Hematopoietic multipotent progenitor cell treated with erythropoietin and hydrocortisone succinate and interleukin-3 and kit ligand, for 6 days (in vitro differentiated cells): ENCODE measurements around the gene REPS2.
"Not testable (repeated sequence)": the region's sequence is repeated elsewhere in the genome, so short reads cannot be mapped to it uniquely, and the experiment has no call there.

ENCODE experiments used
- DNase-seq: peaks from one replicate; pipeline ENCODE4 v3.0.0-alpha.2; 2015

The REPS2 gene

GRCh38 chrX:16946361-16946964 is at the start of gene REPS2:
Gene REPS2, plus strand, starts transcription at chrX:16946658. Its CDS starts 204 bp downstream, at chrX:16946862.
- DNase-seq, result peak; percentile 87

DNA sequence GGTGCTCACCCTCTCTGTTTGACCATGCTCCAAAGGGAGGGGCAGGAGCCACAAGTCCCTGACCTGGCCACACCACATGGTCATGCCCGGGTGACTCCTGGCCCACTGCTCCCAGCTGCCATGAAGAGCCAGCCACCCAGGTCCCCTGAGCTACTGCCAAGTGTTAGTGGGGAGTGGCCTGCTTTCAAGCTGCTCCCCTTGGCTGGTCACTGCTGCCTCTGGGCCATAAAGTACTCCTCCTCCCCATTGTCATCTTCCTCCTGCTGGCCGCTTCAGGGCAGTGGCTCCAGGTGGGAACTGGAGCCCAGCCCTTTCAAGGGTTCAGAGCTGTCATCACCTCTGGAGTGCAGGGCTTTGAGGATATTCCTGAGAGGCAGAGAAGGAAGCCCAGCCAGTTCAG is 49.0 kb upstream of the REPS2 start:
- no peak for DNase-seq

DNA sequence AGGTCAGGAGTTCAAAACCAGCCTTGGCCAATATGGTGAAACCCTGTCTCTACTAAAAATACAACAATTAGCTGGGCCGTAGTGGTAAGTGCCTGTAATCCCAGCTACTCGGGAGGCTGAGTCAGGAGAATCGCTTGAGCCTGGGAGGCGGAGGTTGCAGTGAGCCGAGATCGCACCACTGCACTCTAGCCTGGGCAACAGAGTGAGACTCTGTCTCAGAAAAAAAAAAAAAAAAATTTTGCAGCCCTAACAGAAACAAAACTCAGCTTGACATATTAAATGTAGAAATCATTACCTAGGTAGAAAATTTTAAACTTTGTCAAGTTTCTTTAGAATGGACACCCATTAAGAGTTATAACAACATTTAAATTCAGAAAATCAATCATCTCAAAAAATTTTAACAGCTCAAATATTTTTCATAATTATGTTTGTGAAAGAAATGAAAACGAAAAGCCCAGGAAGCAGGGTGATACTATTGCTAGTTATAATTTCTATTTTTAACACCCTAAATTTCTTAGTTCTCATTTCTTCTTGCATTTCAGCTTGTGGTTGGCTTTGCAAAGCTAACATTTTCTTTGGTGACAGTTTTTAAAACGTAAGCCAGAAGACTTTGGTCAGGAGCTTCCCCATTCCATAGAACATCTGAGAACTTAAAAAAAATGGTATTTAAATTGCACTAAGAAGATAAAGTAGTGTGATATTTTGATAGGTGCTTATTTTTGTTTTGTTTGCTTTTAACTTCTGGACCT is 43.0 kb upstream of the REPS2 start:
- DNase-seq, result peak; percentile 19

- no peak for DNase-seq
Measured at GRCh38 chrX:16910376-16910775, 36.1 kb upstream of the REPS2 start.

- peak; percentile 48 for DNase-seq
Measured at GRCh38 chrX:16914058-16914457, 32.4 kb upstream of the REPS2 start.

DNA sequence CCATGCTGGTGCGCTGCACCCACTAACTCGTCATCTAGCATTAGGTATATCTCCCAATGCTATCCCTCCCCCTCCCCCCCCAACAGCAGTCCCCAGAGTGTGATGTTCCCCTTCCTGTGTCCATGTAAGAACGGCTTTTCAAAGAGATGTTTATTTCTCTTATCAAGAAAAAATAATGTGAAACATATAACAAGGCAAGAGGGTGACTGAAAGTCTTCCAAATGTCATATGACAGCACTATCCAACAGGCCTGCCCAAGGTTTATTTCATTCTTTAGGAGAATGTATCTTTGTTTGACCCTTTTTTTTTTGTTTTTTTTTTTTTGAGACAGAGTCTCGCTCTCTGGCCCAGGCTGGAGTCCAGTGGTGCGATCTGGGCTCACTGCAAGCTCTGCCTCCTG is 29.9 kb upstream of the REPS2 start:
- DNase-seq, result no peak

DNA sequence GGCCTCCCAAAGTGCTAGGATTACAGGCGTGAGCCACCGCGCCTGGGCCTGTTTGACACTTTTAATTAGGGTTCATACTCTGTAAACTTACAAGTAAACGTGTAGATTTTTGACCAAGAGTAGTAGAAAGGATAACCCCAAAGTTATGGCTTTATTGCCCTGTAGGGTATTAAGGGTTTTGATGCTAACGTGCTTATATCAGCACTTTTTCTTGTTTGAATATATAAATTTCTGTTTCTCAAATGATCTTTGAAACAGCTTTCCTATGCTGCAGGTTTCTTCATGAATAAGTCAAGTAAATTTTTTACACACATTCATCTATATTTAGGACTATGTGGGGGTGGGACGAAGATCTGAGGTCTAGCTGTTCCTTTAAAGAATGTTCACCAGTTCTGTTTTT is 29.3 kb upstream of the REPS2 start:
- no peak for DNase-seq

DNA sequence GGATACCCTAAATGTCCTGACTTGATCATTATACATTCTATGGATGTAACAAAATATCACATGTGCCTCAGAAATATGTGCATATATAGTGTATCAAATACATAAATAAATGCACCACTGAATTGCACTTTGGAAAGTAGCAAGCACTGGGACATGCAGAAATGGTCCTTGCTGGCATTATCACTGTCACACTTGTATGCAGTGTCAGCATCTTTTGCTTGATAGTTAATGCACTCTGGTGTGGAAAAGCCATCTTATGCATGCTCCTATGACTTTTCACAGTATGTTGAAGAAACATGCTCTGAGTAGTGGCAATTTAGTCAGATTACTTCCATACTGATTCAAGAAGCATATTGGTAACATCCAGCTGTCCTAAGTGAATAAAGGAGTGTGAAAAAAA is 27.5 kb upstream of the REPS2 start:
- no peak for DNase-seq

GRCh38 chrX:16920075-16920474 is 26.4 kb upstream of the REPS2 start:
- no peak for DNase-seq

DNA sequence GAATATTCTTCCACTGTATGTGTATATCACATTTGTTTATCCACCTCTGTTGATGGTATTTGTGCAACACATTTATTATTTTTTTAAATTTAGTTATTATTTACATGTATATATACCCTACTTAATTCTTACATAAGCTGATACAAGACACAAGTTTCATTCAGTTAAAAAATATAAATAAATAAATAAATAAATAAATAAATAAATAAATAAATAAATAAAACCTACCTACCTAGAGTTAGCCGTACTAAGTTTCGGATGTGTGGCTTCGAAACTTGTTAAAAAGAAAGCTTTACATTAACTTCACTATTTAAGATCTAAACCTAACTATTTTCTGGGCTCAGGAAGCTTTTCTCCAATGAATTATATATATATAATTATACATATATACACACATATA is 23.3 kb upstream of the REPS2 start:
- DNase-seq, result no peak

GRCh38 chrX:16924631-16925480 is 21.6 kb upstream of the REPS2 start:
- DNase-seq, result no peak

- DNase-seq, result peak; percentile 27
Measured at GRCh38 chrX:16930392-16930791, 16.1 kb upstream of the REPS2 start.

DNA sequence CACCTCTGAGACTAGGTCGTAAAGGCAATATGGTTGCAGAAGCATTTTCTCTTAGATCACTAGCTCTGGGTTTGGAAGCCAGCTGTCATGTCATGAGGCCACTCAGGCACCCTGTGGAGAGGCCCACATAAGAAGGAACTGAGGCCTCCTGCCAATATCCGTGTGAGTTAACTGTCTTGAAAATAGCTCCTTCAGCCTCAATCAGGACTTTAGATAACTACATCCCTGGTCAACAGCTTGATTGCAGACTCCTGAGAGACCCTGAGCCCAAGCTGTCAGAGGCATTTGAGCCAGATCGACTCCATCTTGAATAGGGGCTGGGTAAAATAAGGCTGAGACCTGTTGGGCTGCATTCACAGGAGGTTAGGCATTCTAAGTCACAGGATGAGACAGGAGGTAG is 15.1 kb upstream of the REPS2 start:
- peak; percentile 15 for DNase-seq

DNA sequence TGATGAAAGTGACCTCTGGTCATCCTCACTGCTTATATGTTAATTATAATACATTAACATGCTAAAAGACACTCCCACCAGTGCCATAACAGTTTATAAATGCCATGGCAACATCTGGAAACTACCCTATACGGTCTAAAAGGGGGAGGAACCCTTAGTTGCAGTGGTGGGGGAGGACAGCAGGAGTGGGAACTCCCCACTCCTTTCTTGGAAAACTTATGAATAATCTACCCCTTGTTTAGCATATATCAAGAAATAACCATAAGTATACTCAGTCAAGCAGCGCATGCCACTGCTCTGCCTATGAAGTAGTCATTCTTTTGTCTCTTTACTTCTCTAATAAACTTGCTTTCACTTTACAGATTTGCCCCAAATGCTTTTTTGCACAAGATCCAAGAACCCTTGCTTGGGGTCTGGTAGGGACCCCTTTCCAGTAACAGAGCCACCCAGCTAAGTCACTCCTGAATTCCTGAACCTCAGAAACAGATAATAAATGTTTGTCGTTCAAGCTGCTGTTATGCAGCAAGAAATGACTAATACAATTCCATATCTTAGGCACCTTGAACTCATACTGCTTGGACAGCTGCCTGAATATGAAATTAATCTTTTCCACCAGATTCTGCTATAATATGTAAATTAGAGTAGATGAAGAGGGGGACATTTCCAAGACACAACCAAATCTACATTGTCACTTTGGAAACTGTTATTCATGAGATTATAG is 14.4 kb upstream of the REPS2 start:
- DNase-seq, result peak; percentile 63

DNA sequence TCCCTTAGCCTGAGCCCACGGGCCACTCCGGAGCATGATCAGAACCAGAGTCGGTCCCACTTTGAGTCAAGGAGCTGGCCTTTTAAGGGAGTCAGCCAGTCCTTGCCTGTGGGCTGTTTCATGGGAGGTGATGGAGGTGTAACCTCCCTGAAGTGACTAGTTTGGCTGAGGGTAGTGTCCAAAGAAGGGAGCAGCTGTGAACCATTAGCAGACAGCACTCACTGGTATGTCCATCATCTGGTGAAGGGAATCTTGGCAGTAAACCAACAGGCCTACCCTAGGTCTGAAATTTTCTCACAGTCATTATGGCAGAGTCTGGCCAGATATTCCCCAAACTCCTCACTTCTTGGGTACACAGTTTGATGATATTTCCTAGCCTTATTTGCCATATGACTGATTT is 12.3 kb upstream of the REPS2 start:
- no peak for DNase-seq

DNA sequence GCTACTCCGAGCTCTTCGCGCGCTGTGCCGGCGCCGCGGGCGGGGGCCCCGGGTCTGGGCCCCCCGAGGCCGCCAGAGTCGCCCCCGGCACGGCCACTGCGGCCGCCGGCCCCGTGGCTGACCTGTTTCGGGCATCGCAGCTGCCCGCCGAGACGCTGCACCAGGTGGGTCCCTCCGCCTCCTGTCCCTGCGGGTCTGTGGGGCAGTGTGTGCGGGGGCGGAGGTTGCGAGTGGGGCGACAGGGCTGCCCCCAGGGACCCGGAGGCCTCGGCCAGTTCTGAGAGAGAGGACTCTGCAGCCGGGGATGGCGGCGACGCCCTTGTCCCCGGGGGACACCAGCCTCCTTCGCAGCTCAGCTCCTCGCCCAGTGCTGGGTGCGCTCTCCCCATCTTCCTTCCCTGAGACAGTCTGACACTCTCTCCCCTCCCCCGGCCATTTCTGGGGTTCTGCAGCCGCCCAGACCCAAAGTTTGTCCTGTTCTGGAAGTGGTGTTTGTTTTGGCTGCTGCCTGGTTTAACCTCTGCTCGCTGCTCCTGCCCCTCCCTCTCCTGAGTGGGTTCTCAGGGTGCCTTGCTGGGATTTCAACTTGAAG is 609 bp downstream of the REPS2 start:
- DNase-seq, result no peak

GRCh38 chrX:16950423-16950822 is 4.0 kb downstream of the REPS2 start:
- no peak for DNase-seq

- DNase-seq, result no peak
Measured at GRCh38 chrX:16953606-16954211, 7.3 kb downstream of the REPS2 start.

DNA sequence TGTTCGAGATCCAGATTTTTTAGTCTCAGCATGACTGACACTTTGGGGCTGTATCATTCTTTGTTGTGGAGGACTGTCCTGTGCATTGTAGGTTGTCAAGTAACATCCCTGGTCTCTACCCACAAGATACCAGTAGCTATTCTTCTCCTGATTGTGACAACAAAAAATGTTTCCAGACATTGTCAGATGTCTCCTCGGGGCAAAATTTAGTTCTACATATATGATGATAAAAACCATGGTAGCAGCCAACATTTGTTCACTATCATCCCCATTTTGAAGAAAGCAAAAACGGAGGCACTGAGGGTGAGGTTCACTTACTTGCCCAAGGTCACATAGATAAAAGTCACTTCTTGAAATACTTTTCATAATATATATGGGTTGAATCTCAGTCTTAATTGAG is 11.3 kb downstream of the REPS2 start:
- DNase-seq, result no peak

- DNase-seq, result no peak
Measured at GRCh38 chrX:16958356-16958755, 11.9 kb downstream of the REPS2 start.

DNA sequence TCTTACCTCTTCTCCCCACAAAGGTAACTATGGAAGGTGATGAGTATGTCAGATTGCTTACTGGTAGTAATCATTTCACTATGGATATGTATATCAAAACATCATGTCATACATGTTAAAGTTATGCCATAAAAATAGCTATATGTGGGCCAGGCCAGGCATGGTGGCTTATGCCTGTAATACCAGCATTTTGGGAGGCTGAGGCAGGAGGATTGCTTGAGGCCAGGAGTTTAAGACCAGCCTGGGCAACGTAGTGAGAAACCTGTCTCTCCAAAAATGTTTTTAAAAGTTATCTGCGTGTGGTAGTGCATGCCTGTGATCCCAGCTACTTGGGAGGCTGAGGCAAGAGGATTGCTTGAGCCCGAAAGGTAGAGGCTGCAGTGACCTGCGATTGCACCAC is 16.2 kb downstream of the REPS2 start:
- DNase-seq, result not testable (repeated sequence)

DNA sequence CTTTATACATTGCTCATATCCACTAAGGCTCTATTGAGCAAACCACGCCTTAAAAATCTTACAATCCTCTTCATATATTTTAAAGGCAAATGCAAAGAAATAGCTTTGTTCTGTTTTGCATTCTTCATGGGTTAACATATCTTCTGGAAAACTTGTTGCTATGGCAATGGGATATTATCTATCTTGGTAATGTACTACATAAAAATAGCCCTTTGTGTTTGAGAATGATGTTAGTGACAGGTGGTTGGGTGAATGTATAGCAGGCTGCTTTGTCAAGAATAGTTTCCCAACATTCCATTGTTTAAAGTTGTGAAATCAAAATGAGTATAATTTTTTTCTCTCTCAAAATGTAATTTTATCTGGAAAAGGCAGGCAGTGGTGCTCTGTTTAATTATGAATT is 16.8 kb downstream of the REPS2 start:
- DNase-seq, result no peak
